Suprapubic skin (tissue), 4 donors: Measurements from ENCODE around the gene IL23R. TPM values are rescaled to one million over a fixed set of nuclear protein-coding genes. Genes with fewer than 3 reads are reported as not detected.
"Not testable (repeated sequence)": the region's sequence is repeated elsewhere in the genome, so short reads cannot be mapped to it uniquely, and the experiment has no call there.

Source experiments
- DNase-seq, 2 donors: peaks; one replicate each; pipeline ENCODE4 v3.0.0-alpha.2; 2019; ENCODE audit warnings: low spot score in 2 of 2
- H3K27ac ChIP-seq: fragments of 200-600 bp; sonication (generic); one replicate; pipeline ENCODE4 v1.5.1; 2019
- H3K27me3 ChIP-seq: fragments of 200-600 bp; sonication (generic); one replicate; pipeline ENCODE4 v1.5.1; 2019
- H3K36me3 ChIP-seq: fragments of 200-600 bp; sonication (generic); one replicate; pipeline ENCODE4 v1.5.1; 2019
- H3K4me1 ChIP-seq: fragments of 200-600 bp; sonication (generic); one replicate; pipeline ENCODE4 v1.5.1; 2019
- H3K4me3 ChIP-seq: fragments of 200-600 bp; sonication (generic); one replicate; pipeline ENCODE4 v1.5.1; 2019; ENCODE audit warnings: mild to moderate bottlenecking
- H3K9me3 ChIP-seq: fragments of 200-600 bp; sonication (generic); one replicate; pipeline ENCODE4 v1.5.1; 2019
- EP300 ChIP-seq: sonication (generic); formaldehyde crosslinking; IDR thresholded peaks from one replicate; pipeline ENCODE4 v1.6.1; 2017; ENCODE audit warnings: antibody characterized with exemption
- POLR2A ChIP-seq, 2 donors: fragments of 450-650 bp; IDR thresholded peaks; one replicate each; pipeline ENCODE4 v1.6.1; 2017; ENCODE audit warnings: antibody characterized with exemption in 2 of 2, mild to moderate bottlenecking in 2 of 2, moderate library complexity in 2 of 2
- POLR2AphosphoS5 ChIP-seq, 3 donors: sonication (generic); formaldehyde crosslinking; IDR thresholded peaks; one replicate each; pipeline ENCODE4 v1.6.1; 2017; ENCODE audit warnings: antibody characterized with exemption in 3 of 3
- WGBS: methylation state at CpG from one replicate; pipeline ENCODE4 v1.1.5; 2018; 5-methylcytosine and 5-hydroxymethylcytosine counted together
- total RNA-seq, 4 donors: library from RNA; depleted of rRNA; stranded (reverse); fragments of >200 nt; gene quantifications; one replicate each; pipeline ENCODE4 v1.1.0, GENCODE V29; 2016
- TF ChIP-seq, protein P1 (sequence below), 2 donors: fragments of 200-600 bp in 1 of 2; fragments of 450-650 bp in 1 of 2; sonication (generic) in 1 of 2; IDR thresholded peaks; one replicate each; pipeline ENCODE4 v1.5.1; 2016 to 2019; ENCODE audit warnings: antibody characterized with exemption in 2 of 2, mild to moderate bottlenecking in 1 of 2, moderate library complexity in 1 of 2

The IL23R gene
- total RNA-seq, 4 donors from 2014 or later, result not detected

DNA sequence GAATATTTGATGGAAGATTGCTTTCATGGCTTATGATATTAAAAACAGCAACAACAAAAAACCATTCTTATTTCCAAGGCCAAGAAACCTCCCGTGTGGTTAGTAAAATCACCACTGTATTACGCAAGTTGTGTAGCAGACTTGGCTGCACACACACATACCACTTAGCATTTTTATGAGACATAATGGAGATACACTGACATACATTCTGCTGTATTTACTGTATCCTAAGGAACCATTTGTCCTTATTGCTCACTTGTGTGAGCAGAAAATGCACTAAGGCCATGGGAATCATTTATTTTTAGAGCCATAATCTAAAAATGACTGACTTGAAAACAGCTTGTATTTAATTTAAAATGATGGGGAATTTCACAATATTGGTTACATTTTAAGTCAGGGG, 30.9 kb upstream of the IL23R start:
- peaks cover 11% of the 10 kb centered on the region for H3K4me1 ChIP-seq
- no peak for DNase-seq
- no peaks in the 10 kb centered on the region for H3K36me3 ChIP-seq
- no peak overlapping the region for H3K4me3 ChIP-seq
- WGBS, result 46% methylated on average over 2 of the region's 2 CpGs
- no peak overlapping the region for H3K27ac ChIP-seq
- TF ChIP-seq EP300, result no peak
- no peak for TF ChIP-seq POLR2AphosphoS5 (IDR thresholded peaks at IDR 0.05)
- no peak for TF ChIP-seq POLR2A (IDR thresholded peaks at IDR 0.05)
- TF ChIP-seq, protein P1, sequence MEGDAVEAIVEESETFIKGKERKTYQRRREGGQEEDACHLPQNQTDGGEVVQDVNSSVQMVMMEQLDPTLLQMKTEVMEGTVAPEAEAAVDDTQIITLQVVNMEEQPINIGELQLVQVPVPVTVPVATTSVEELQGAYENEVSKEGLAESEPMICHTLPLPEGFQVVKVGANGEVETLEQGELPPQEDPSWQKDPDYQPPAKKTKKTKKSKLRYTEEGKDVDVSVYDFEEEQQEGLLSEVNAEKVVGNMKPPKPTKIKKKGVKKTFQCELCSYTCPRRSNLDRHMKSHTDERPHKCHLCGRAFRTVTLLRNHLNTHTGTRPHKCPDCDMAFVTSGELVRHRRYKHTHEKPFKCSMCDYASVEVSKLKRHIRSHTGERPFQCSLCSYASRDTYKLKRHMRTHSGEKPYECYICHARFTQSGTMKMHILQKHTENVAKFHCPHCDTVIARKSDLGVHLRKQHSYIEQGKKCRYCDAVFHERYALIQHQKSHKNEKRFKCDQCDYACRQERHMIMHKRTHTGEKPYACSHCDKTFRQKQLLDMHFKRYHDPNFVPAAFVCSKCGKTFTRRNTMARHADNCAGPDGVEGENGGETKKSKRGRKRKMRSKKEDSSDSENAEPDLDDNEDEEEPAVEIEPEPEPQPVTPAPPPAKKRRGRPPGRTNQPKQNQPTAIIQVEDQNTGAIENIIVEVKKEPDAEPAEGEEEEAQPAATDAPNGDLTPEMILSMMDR (IDR thresholded peaks at IDR 0.05), result no peak
- no peaks in the 10 kb centered on the region for H3K27me3 ChIP-seq
- no peaks in the 10 kb centered on the region for H3K9me3 ChIP-seq

DNA sequence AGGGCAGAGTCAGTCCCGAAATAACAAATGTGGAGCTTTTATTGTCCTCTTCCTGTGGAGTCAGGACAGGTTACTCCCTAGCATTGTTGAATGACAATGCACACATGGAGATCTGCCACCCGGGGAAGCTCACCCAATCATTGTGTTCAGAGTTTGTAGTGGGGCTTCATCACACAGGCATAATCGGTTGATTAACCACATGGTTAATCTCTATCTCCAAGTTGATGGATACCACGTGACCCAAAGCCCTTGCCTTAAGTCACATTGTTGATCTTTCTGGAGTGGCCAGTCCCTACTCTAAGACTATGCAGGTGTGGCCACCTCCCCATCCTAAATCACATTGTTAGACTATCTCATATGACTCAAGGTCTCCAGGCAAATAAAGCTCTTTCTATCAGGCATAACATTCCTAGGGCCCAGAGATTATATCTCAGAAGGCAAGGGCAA, 28.9 kb upstream of the IL23R start:
- Histone ChIP-seq H3K27ac (no peak overlapping the region), H3K27me3 (no peaks in the 10 kb centered on the region), H3K36me3 (no peaks in the 10 kb centered on the region), H3K4me3 (no peak overlapping the region), H3K9me3 (no peaks in the 10 kb centered on the region), H3K4me1 (peaks cover 11% of the 10 kb centered on the region)
- TF ChIP-seq POLR2AphosphoS5 (IDR thresholded peaks at IDR 0.05) (no peak), POLR2A (IDR thresholded peaks at IDR 0.05) (no peak), EP300 (no peak)
- TF ChIP-seq, protein P1 (IDR thresholded peaks at IDR 0.05), result no peak
- no peak for DNase-seq
- 80% methylated on average over 4 of the region's 4 CpGs for WGBS

DNA sequence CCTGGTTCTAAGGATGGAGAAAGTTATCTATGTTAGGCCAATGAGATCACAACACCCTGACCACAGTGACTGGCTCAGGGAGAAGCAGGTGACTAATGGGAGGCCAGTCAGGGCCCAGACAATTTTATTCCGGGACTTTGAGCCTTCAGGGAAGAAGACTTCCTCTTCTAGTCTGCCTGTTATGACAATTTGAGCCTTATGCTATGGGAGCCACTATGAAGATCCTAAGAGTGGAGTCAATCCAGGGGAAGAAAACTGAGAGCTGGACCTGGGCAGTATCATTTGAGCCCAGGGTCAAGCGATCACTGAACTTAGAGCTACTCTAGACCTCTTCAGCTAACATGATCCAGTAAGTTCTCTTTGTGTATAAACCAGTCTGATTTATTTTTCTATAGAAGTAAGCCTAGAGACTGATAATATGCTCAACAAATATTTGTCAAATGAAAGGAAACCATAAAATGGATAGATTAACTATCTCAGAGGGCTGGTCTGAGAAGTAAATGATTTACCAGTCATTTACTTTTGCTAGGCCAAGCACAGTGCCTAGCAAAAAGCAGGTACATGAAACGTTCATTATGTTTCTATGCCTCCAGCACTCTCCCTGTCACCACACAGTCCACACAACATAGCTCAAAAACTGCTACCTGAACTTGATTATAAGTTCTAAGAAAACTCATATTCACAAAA, 27.3 kb upstream of the IL23R start:
- no peaks in the 10 kb centered on the region for H3K27me3 ChIP-seq
- WGBS, result 76% methylated on average over 3 of the region's 3 CpGs
- no peak for DNase-seq
- H3K4me3 ChIP-seq, result no peak overlapping the region
- no peaks in the 10 kb centered on the region for H3K9me3 ChIP-seq
- H3K4me1 ChIP-seq, result peaks cover 11% of the 10 kb centered on the region
- no peaks in the 10 kb centered on the region for H3K36me3 ChIP-seq
- TF ChIP-seq, protein P1 (IDR thresholded peaks at IDR 0.05), result no peak
- TF ChIP-seq POLR2A (IDR thresholded peaks at IDR 0.05) (no peak), POLR2AphosphoS5 (IDR thresholded peaks at IDR 0.05) (no peak), EP300 (no peak)
- H3K27ac ChIP-seq, result no peak overlapping the region

DNA sequence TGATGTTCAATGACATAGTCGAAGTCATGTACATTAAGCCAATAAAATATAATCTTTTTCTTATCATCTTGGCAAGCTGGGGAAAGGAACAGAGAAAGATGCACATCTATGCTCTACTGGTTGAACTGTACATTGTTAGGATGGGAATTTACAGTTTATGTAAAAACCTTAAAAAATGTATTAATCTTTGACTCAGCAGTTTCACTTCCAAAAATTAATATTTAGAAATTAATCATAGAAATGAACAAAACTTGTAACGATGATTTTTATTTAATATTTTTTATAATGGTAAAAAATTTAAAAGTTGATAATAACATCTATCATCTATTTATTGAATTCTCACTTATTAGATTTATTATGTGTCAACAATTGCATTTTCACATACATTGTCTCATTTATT, 25.8 kb upstream of the IL23R start:
- Histone ChIP-seq H3K9me3 (no peaks in the 10 kb centered on the region), H3K27me3 (no peaks in the 10 kb centered on the region), H3K4me3 (no peak overlapping the region), H3K36me3 (no peaks in the 10 kb centered on the region), H3K27ac (no peak overlapping the region), H3K4me1 (peaks cover 1% of the 10 kb centered on the region)
- no peak for TF ChIP-seq EP300
- no peak for TF ChIP-seq POLR2AphosphoS5 (IDR thresholded peaks at IDR 0.05)
- TF ChIP-seq, protein P1 (IDR thresholded peaks at IDR 0.05), result no peak
- TF ChIP-seq POLR2A (IDR thresholded peaks at IDR 0.05), result no peak
- WGBS, result 88% methylated on average over 2 of the region's 2 CpGs
- no peak for DNase-seq

DNA sequence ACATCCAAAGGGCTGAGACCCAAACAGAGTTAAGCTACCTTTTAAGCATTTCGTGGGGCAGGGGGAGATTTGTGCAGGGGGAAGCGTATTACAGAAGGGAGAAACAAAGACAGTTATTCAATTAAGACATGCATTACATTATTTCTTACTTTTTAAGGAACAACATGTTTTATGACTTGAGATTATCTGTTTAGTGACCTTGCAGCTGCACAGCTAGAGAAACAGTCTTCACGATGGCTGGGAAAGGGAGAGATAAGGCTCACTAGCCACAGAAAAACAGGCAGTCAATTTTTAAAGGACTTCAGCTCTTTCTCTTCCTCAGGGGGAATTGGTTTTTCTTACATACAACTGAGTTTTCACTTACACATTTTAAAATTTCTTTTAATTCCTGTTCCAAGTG, 24.4 kb upstream of the IL23R start:
- H3K9me3 ChIP-seq, result not testable (repeated sequence)

DNA sequence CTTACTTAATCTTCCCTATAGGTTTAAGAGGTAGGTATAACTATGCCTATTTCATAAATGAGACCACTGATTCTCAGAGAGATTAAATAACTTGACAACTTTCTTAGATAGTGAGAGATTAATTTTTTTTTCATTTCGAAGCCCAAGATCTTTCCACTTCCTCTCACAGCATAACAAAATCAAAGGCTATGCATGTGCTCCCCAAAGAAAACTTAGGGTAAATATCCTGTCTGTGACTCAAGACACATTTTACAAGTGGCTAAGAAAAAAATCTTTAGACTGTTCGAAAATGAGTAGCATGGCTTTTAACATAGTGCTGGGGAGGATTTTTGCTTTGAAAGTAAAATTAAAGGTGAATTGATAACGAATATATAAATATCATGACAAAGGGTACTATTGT, 23.3 kb upstream of the IL23R start:
- WGBS, result 60% methylated on average over 3 of the region's 3 CpGs
- H3K36me3 ChIP-seq, result no peaks in the 10 kb centered on the region
- H3K27ac ChIP-seq, result no peak overlapping the region
- no peak overlapping the region for H3K4me3 ChIP-seq
- DNase-seq, result no peak
- H3K9me3 ChIP-seq, result no peaks in the 10 kb centered on the region
- peaks cover 3% of the 10 kb centered on the region for H3K4me1 ChIP-seq
- H3K27me3 ChIP-seq, result no peaks in the 10 kb centered on the region
- TF ChIP-seq, protein P1 (IDR thresholded peaks at IDR 0.05), result no peak
- TF ChIP-seq POLR2A (IDR thresholded peaks at IDR 0.05) (no peak), EP300 (no peak), POLR2AphosphoS5 (IDR thresholded peaks at IDR 0.05) (no peak)

More for the DNA sequence above, 24.4 kb upstream of the IL23R start:
- H3K4me3 ChIP-seq, H3K27ac ChIP-seq, H3K27me3 ChIP-seq, H3K36me3 ChIP-seq, DNase-seq, H3K4me1 ChIP-seq: not testable (repeated sequence)
- 78% methylated on average over 3 of the region's 3 CpGs for WGBS
